OCI-LY7 (cell line): ENCODE results near the gene EIF3J. TPM values are rescaled to one million over a fixed set of nuclear protein-coding genes. Genes with fewer than 3 reads are reported as not detected.

ENCODE experiments used
- BruUV-seq: library from RNA; stranded (reverse); fragments of 400-500 nt; replicated peaks from 2 replicates; lab custom pipeline; 2021; lab: Mats Ljungman, UMichigan
- CTCF ChIA-PET: fragments of 300-600 bp; sonication (Branson Sonifier 250); formaldehyde crosslinking; loops from one replicate; lab custom pipeline; 2022; ENCODE audit warnings: antibody characterized with exemption; ENCODE audit not compliant: unreplicated experiment; lab: Charles Lee
- POLR2A ChIA-PET: fragments of 300-600 bp; sonication (Branson Sonifier 250); formaldehyde crosslinking; loops from one replicate; lab custom pipeline; 2022; ENCODE audit warnings: antibody characterized with exemption; lab: Charles Lee
- DNase-seq: peaks from one replicate; pipeline ENCODE4 v3.0.0-alpha.2; 2015; ENCODE audit warnings: low spot score
- H2AFZ ChIP-seq: fragments of 200-600 bp; sonication (generic), shearing (Covaris generic); 2 replicates; pipeline ENCODE4 v1.6.1; 2014; ENCODE audit warnings: mild to moderate bottlenecking, antibody characterized with exemption, low read length, moderate library complexity
- H3K27ac ChIP-seq: fragments of 200-600 bp; sonication (generic); 2 replicates; pipeline ENCODE4 v1.5.1; 2014; ENCODE audit warnings: mixed run types, low read depth, mild to moderate bottlenecking, moderate library complexity, low read length, inconsistent platforms; ENCODE audit not compliant: poor library complexity, severe bottlenecking
- H3K36me3 ChIP-seq: fragments of 200-600 bp; sonication (generic); 2 replicates; pipeline ENCODE4 v1.6.1; 2014; ENCODE audit warnings: mild to moderate bottlenecking, antibody characterized with exemption, low read length, moderate library complexity, mixed read lengths; ENCODE audit not compliant: insufficient read depth
- H3K4me1 ChIP-seq: fragments of 200-600 bp; sonication (generic); 2 replicates; pipeline ENCODE4 v1.5.1; 2014; ENCODE audit warnings: mild to moderate bottlenecking, low read length; ENCODE audit not compliant: insufficient read depth, poor library complexity, severe bottlenecking
- H3K4me2 ChIP-seq: fragments of 200-600 bp; sonication (generic); 2 replicates; pipeline ENCODE4 v1.6.1; 2014; ENCODE audit warnings: mild to moderate bottlenecking, low read length
- H3K4me3 ChIP-seq: fragments of 200-600 bp; sonication (generic); 2 replicates; pipeline ENCODE4 v1.5.1; 2014; ENCODE audit warnings: mild to moderate bottlenecking, low read depth, low read length; ENCODE audit not compliant: poor library complexity, severe bottlenecking
- H3K79me2 ChIP-seq: fragments of 200-600 bp; sonication (generic); 2 replicates; pipeline ENCODE4 v1.6.1; 2016; ENCODE audit warnings: low read depth, mild to moderate bottlenecking, low read length, moderate library complexity, mixed read lengths; ENCODE audit not compliant: insufficient read depth
- H3K9me2 ChIP-seq: fragments of 200-600 bp; sonication (generic); 2 replicates; pipeline ENCODE4 v1.6.1; 2016; ENCODE audit warnings: mild to moderate bottlenecking, low read length, mixed read lengths; ENCODE audit not compliant: insufficient read depth
- H3K9me3 ChIP-seq: fragments of 200-600 bp; sonication (generic); 2 replicates; pipeline ENCODE4 v1.6.1; 2014; ENCODE audit warnings: mild to moderate bottlenecking, mixed run types, low read length, mixed read lengths
- H4K20me1 ChIP-seq: fragments of 200-600 bp; sonication (generic); 2 replicates; pipeline ENCODE4 v1.6.1; 2014; ENCODE audit warnings: mild to moderate bottlenecking, antibody characterized with exemption, low read length, moderate library complexity, mixed read lengths; ENCODE audit not compliant: insufficient read depth
- CTCF ChIP-seq: fragments of 200-600 bp; sonication (generic); conservative IDR thresholded peaks from 2 replicates; pipeline ENCODE4 v1.5.1; 2014; ENCODE audit warnings: mild to moderate bottlenecking, antibody characterized with exemption, low read length, moderate library complexity, mixed read lengths
- EZH2phosphoT487 ChIP-seq: fragments of 200-600 bp; sonication (generic); IDR thresholded peaks from 2 replicates; pipeline ENCODE4 v1.6.1; 2018; ENCODE audit warnings: low read depth, borderline replicate concordance, mild to moderate bottlenecking, mixed run types, antibody characterized with exemption, low read length, moderate library complexity, mixed read lengths
- intact Hi-C: fragments of 100-400 bp; cut with micrococcal nuclease; formaldehyde crosslinking; loops from one replicate; pipeline ENCODE4 v1.10.0; 2022; ENCODE audit not compliant: unreplicated experiment
- total RNA-seq, 2 experiments: library from RNA; depleted of rRNA in 1 of 2; stranded (reverse); fragments of >200 nt in 1 of 2; shearing (Covaris generic) in 1 of 2; gene quantifications; 2 replicates each; pipeline ENCODE4 v1.2.3, GENCODE V29; 2014 to 2022

Gene EIF3J
- total RNA-seq, 2 experiments from 2014 or later = 49.4 to 131 TPM

DNA sequence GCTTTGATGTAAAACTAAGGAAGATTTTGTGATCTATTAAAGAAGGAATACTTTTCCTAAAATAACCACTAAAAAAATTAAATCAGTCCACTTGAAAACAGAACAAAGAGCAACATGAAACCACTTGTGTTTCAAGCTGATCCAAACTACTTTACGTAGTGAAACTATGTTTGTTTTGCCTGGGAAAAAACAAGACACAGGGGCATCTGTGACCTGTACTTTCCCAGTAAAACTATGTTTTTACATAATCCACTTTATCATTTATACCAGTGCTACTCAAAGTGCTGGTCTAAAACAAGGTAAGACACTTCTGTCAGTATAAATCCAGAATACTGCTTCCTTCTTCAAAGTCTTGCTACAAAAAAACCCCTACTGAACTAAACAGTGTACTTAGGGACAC is 69.8 kb downstream of the EIF3J start:
- no TSS peak for BruUV-seq
- H3K4me2 ChIP-seq = no peak overlapping the region
- ChIA-PET POLR2A (no interaction called here), CTCF (no interaction called here)
- DNase-seq = no peak
- no peak overlapping the region for H3K4me3 ChIP-seq
- H3K79me2 ChIP-seq = no peaks in the 10 kb centered on the region
- no peaks in the 10 kb centered on the region for H3K9me3 ChIP-seq
- no peak for TF ChIP-seq CTCF
- no peak for TF ChIP-seq EZH2phosphoT487
- intact Hi-C loops = no loop called here
- peaks cover 90% of the 10 kb centered on the region for H3K36me3 ChIP-seq
- H3K27ac ChIP-seq = no peak overlapping the region
- no peak overlapping the region for H2AFZ ChIP-seq
- no peaks in the 10 kb centered on the region for H3K4me1 ChIP-seq
- no peaks in the 10 kb centered on the region for H4K20me1 ChIP-seq
- H3K9me2 ChIP-seq = no peaks in the 10 kb centered on the region

Other genes with a start within 250 kb of the EIF3J start
- 38.7 and 46.9 TPM in 2 replicates for gene GOLM2, start 248.4 kb upstream of the EIF3J start, total RNA-seq (2014; rRNA removed; shearing (Covaris generic))
- gene GOLM2, start 248.4 kb upstream of the EIF3J start, total RNA-seq (2022) = 56.5 and 59.0 TPM in 2 replicates
- gene CTDSPL2, start 109.5 kb upstream of the EIF3J start, total RNA-seq (2014; rRNA removed; shearing (Covaris generic)) = 138 and 218 TPM in 2 replicates
- 88.0 and 95.4 TPM in 2 replicates for gene CTDSPL2, start 109.5 kb upstream of the EIF3J start, total RNA-seq (2022)
- gene SPG11, start 126.5 kb downstream of the EIF3J start, total RNA-seq (2014; rRNA removed; shearing (Covaris generic)) = 65.2 and 69.1 TPM in 2 replicates
- 92.8 and 126 TPM in 2 replicates for gene SPG11, start 126.5 kb downstream of the EIF3J start, total RNA-seq (2022)
- gene PATL2, start 174.2 kb downstream of the EIF3J start, total RNA-seq (2014; rRNA removed; shearing (Covaris generic)) = 1.1 and 4.8 TPM in 2 replicates
- 8.6 and 8.8 TPM in 2 replicates for gene PATL2, start 174.2 kb downstream of the EIF3J start, total RNA-seq (2022)
- gene B2M, start 174.4 kb downstream of the EIF3J start, total RNA-seq (2014; rRNA removed; shearing (Covaris generic)) = 1,738 and 1,761 TPM in 2 replicates
- 1,161 and 1,369 TPM in 2 replicates for gene B2M, start 174.4 kb downstream of the EIF3J start, total RNA-seq (2022)
- 9.8 and 16.3 TPM in 2 replicates for gene TRIM69, start 199.4 kb downstream of the EIF3J start, total RNA-seq (2014; rRNA removed; shearing (Covaris generic))
- 29.1 and 33.7 TPM in 2 replicates for gene TRIM69, start 199.4 kb downstream of the EIF3J start, total RNA-seq (2022)